GM19324 (cell line): ENCODE data around the gene NME7.
"Not testable (repeated sequence)": the region's sequence is repeated elsewhere in the genome, so short reads cannot be mapped to it uniquely, and the experiment has no call there.

ENCODE experiments used
- ATAC-seq: cut with Tn5 transposase; IDR thresholded peaks from one replicate; pipeline ENCODE4 v1.9.1; 2021; ENCODE audit warnings: mild to moderate bottlenecking, moderate library complexity; ENCODE audit not compliant: unreplicated experiment, low FRiP score

NME7 gene

DNA sequence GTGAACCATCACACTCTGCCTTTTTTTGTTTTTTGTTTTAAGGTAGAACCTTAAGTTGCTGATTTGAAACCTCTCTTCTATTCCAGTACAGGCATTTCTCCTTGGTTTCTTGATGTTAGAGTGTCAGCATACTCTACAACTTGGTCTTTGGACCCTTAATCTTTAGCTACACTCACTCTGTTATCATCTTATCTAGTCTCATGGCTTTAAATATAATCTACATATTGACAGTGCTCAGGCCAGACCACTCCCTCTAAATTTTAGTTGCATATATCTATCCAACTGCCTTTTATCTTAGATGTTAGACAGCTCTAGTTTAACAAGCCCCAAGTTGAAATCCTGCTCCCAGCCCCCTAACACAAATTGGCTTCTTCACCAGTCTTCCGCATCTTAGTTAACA is 22.1 kb downstream of the NME7 start:
- no peak for ATAC-seq

DNA sequence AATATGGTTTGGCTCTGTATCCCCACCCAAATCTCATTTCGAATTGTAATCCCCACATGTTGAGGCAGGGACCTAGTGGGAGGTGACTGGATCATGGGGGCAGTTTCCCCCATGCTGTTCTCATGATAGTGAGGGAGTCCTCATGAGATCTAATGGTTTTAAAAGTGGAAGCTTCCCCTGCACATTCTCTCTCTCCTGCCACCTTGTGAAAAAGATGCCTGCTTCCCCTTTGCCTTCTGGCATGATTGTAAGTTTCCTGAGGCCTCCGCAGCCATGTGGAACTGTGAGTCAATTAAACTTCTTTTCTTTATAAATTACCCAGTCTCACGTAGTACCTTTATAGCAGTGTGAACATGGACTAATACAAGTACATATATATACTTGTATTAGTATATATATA is 25.5 kb downstream of the NME7 start:
- ATAC-seq = not testable (repeated sequence)

DNA sequence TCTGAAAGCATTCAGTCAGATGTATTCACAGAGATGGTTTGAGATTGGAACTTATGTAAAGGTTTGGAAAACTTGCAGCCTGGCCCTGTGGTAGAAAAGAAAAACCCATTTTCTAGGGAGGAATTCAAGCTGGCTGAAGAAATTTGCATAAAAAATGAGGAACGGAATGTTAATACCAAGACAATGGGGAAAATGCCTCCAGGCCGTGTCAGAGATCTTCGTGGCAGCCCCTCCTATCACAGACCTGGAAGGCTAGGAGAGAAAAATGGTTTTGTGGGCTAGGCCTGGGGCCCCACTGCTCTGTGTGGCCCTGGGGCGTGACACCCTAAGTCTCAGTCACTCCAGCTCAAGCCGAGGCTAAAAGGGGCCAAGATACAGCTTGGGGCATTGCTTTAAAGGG is 26.7 kb downstream of the NME7 start:
- ATAC-seq = no peak

DNA sequence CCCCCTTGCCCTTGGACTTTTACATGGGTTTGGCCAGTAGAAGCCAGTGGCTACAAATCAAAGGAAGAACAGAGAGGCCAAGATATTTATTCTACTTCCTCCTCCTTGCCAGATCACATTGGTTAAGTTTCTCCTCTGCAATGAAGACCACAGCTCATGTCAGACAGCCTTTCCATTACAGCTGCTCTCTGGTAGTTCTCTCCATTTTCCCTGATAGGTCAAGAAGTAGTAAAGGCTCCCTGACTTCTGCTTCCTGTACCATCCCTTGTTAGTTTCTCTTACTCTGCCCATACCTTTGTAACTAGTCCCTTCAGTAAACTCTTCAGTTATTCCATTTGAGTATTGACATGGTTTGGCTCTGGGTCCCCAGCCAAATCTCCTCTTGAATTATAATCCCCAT is 27.8 kb downstream of the NME7 start:
- ATAC-seq = no peak

DNA sequence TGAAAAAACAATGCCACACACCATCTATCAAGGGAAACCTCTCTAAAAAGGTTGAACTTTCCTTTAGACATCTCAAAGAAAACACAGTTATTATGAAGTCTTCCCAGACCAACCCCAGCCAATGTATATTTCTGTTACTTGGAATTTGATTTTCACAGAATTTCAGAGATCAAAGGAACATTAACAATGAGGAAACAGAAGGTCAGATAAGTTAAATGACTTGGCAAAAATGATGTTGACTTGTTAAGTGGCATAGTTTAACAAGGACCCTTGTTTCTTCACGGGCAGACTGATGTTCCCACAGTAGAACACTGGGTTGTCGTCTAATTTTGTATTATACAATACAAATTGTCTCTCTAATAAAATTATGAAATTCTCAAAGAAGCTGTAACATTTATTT is 29.0 kb downstream of the NME7 start:
- no peak for ATAC-seq

DNA sequence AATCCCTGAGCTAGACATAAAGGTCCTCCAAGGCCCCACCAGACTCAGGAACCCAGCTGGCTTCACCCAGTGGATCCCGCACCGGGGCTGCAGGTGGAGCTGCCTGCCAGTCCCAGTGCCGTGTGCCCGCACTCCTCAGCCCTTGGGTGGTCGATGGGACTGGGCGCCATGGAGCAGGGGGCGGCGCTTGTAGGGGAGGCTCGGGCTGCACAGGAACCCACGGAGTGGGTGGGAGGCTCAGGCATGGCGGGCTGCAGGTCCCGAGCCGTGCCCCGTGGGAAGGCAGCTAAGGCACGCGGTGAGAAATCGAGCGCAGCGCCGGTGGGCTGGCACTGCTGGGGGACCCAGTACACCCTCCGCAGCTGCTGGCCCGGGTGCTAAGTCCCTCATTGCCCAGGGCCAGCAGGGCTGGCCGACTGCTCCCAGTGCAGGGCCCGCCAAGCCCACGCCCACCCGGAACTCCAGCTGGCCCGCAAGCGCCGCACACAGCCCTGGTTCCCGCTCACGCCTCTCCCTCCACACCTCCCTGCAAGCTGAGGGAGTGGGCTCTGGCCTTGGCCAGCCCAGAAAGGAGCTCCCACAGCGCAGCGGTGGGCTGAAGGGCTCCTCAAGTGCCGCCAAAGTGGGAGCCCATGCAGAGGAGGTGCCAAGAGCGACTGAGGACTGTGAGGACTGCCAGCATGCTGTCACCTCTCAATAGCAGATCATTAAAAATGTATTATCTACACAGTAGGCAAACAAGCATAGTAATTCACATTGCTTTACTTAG is 30.5 kb downstream of the NME7 start:
- ATAC-seq = not testable (repeated sequence)

DNA sequence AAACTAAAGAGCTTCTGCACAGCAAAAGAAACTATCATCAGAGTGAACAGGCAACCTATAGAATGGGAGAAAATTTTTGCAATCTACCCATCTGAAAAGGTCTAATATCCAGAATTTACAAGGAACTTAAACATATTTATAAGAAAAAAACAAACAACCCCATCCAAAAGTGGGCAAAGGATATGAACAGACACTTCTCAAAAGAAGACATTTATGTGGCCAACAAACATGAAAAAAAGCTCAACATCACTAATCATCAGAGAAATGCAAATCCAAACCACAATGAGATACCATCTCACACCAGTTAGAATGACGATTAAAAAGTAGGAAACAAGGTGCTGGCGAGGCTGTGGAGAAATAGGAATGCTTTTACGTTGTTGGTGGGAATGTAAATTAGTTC is 32.9 kb downstream of the NME7 start:
- not testable (repeated sequence) for ATAC-seq

DNA sequence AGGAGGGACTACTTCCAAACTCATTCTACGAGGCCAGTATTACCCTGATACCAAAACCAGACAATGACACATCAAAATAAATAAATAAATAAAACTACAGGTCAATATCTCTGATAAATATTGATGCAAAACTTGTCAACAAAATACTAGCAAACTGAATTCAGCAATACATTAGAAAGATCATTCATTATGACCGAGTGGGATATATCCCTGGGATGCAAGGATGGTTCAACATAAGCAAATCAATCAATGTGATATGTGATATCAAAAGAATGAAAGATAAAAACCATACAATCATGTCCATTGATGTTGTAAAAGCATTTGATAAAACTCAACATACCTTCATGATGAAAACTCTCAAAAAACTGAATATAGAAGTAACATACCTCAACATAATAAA is 36.7 kb downstream of the NME7 start:
- no peak for ATAC-seq

DNA sequence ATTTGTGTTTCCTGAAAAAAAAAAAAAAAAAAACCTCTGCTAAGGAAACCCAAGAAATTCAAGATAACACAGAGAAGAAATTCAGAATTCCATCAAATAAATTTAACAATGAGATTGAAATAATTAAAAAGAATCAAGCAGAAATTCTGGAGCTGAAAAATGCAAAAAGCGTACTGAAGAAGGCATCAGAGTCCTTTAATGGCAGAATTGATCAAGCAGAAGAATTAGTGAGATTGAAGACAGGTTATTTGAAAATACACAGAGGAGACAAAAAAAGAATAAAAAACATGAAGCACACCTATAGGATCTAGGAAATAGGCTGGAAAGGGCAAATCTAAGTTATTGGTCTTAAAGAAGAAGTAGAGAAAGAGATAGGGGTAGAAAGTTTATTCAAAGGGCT is 38.2 kb downstream of the NME7 start:
- no peak for ATAC-seq

DNA sequence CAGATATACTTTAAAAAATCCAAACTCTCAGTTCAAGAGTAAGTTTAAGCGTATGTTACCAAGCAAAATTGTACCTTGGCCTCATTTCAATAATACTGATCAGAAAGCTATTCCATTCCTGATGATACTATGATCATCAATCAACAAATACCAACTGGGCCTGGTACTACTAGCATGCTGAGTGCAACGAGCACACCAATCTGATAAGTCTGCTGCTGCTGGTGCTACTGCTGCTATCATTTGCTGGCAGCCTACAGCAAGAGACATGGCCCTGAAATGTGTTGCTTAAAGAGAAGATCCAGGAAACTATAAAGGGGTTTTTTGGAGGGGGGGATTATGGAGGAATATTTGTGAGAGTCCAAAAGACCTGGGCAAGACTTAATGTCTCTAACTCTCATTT is 39.7 kb downstream of the NME7 start:
- no peak for ATAC-seq

DNA sequence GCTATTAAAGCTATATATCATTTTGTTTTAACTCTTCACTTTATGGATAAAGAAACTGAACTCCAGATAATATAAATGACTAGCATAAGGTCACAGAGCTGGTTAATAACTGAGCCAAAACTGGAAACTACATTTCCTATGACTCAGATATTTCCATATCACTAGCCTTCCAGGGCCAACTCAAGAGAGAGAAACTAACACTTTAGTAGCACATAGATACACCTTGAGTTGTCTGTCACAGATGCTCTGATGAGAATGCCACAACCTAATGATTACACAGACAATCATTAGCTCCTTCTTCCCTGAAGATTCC is 40.7 kb downstream of the NME7 start:
- peak; percentile 69 for ATAC-seq

DNA sequence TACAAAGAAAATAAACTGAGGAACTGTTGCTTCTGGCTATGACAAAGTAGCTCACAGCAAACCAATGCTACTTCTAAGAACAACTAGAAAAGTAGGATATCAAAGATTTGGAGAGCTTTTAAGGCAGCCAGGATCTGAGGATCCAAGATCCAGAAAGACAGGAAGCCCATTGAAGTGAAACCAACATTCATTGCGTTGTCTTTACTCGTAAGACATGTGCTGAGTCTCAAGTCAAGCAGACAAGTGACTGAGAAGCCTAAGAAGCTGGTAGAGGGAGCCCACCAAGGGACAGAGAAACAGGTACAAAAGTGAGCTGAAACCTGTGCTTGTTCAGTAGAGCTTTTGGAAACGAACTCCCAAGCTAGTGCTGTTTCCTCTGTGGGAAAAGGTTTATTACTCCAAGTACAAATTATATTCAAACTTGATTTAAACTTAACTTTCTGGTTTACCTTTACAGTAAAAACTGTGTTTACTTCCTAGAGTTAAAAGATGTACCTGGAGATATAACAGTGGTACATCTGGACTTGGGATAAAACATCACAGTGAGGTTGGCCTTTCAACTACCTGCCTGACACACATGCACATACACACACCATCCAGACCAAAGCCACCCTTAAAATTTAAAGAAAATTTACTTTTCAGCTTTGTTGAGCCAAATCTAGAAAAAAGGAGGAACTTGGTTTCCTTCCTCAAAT is 41.2 kb downstream of the NME7 start:
- peak; percentile 41 for ATAC-seq

DNA sequence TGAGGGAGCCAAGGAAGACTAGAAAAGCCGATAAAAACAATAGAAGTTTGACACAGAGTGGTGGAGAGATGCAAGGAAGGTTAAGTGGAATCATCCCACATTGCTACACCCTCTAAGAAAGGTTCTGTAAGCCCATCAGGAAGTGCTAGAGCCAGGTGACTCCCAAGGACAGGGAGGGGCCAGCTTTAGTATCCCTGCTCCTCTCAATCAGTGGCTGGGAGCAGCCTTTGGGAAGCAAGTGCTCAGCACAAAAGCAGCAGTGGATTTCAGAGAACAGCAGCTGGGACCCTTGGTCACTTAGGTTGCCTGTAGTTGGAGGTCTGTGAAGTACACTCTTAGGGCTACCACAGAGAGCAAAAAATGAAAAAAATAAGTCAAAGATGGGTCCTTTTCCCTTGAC is 42.5 kb downstream of the NME7 start:
- no peak for ATAC-seq

DNA sequence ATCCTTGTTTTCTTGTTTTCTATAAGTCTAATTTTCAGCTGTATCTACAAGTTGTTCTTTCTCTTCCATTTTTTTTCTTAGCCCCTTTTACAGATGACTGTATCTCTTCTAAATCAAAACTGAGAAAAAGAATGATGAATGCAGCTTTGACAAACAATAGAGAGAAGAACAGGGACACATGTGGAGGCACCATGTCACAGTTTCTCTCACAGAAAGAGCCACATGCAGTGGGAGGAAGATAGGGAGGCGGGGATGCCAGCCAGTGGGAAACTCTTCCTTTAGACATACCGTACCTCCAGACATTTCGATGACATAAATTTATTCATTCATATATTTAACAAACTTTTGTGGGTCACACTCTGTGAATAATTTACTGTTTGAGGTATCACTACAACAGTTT is 45.5 kb downstream of the NME7 start:
- no peak for ATAC-seq

DNA sequence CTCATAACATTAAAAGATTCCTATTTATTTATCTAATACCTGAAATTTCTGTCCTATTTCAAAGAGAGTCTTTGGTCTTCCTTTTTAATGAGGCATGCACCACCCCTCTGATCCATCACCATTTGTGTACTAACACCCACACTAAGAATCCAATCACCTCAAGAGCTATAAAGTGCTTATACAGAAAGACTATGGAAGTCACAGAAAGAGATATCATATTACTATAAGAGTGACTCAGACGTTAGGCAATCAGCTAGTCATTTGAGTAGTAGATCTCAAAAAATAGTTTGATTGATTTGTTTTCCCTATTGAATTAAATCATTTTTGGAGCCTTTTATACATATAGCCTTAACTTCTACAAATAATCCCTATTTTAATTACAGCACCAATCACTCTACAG is 46.1 kb downstream of the NME7 start:
- ATAC-seq = no peak

DNA sequence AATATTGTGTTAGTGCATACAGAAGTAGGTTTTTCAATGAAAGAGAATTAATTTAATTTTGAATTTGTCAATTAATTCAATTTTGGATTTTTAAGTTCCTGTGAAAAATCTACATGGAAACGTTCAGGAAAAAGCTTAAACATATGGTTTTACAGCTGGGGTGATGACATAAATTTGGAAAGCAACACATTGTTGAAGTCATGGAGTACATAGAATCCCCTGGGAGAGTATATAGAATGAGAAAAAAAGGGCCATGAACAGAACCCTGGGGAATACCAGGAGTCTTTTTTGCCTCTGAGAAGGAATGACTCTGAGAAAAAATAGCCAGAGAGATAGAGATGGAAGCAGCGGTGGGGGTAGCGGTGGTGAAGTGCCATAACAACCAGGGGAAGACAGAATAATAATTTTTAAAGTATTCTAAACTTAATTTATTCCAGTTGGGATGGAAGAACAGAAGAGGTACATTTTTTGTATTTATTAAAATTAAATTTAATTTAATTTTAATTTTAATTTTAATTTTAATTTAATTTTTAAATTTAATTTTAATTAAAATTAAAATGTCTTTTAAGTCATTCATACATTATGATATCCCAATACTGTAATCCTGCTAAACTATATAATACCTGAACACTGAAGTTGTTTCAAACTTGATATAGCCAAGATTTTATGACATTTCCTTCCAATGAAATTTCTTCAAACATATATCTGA is 48.9 kb downstream of the NME7 start:
- no peak for ATAC-seq

DNA sequence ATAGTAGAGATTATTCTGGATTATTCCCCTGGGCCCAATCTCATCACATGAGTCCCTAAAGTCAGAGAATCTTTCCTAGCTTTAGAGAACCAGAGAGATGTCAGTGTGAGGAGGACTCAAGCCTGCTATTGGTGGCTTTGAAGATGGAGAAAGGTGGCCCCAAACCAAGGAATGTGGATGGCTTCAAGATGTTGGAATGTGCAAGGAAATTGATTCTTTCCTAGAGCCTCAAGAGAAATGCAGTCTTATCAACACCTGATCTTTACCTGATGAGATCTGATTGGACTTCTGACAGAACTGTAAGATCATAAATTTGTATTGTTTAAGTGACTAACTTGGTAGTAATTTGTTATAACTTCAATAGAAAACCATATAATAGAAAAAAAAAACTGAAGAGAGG is 51.0 kb downstream of the NME7 start:
- no peak for ATAC-seq

DNA sequence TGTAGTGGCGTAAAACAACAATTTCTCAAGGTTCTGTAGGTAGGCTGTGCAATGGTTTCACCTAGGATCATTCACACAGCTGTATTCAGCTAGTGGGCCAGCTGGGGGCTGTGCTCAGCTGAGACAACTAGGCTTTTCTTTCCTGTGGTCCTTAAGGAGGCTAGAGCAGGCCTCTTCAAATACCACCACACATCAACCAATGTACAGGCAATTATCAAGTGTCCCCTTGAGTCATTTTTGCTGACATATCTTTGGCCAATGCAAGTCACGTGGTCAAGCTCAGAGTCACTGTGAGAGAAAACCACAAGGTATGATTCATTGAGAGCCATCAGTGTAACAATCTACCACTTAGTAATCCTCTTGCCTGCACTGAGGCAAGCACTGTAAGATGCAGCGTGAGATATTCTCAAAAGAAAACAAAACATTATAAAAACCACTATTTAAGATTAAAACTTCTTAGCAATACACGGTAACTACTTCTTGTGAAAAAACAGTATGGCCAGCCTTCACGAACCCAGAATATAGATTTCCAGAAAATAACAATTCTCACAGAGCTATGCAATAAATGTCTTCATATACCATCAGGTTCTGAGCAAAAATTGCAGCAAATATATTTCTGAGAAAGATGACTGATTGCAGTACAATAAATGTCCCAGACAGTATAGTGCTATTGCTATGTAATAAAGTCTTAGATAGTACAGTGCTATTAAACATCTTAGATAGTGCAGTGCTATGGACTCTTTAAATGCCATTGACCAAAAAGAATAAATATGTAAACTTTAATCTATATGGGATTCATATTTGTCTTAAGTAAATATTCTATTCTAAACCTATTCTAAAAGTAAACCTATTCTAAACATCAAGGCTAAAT is 55.3 kb downstream of the NME7 start:
- ATAC-seq = no peak

DNA sequence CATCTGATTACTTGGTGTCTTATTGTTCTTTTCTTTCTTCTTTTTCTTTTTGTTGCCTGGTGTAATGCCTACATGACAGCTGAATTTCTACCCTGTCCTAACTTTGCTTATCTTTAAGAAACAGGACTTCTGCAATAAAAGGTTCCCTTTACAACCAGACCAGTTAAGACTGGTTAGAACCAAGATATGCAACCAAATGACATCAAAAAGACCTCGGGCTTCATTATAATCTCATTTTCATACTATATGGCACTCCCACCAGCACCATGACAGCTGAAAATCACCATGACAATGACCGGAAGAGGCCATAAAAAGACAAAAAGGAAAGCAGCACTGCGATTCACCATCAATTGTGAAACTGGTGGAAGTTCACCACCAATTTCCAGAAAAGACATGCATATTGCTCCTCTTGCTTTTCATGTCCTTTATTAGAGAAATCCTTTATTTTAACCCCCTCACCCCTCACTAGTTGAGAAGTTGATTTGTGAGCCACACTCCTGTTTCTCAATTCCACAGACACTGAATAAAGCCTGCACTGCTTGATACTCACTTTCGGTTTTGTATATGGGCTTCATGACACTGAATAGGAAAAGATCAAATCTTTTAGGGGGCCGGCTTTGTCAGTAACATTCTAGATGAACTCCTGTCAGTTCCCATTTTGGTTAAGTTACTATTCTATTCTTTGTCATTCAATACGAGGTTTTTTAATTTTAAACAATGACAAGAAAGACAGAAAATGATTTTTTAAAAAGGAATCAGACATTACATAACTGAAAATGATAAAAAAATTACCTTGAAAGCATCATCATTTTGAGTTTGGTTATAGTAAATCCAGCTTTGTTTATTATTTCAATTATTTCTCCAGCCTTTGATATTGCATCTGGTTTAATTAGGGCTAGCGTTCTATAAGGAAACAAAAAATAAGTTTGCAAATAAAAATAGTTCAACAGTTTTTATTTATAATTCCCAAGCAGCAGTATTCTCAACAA is 58.1 kb downstream of the NME7 start:
- peak; percentile 69 for ATAC-seq
